ENCODE measurements around the gene CTXN2. TPM values are rescaled to one million over a fixed set of nuclear protein-coding genes. Genes with fewer than 3 reads are reported as not detected.

The CTXN2 gene
- total RNA-seq, 1 donor from 2014 or later: not detected

GRCh38 chr15:48182749-48183148 is 8.7 kb upstream of the CTXN2 start:
- DNase-seq (ENCODE audit: extremely low spot score, unreplicated experiment): no peak
- no peaks in the 10 kb centered on the region for H3K9me3 Mint-ChIP-seq
- no peaks in the 10 kb centered on the region for H3K36me3 Mint-ChIP-seq
- TF ChIP-seq CTCF (conservative IDR thresholded peaks at IDR 0.05): no peak
- no peak overlapping the region for H3K4me3 Mint-ChIP-seq
- H3K27me3 Mint-ChIP-seq: no peaks in the 10 kb centered on the region
- no peak overlapping the region for H3K27ac Mint-ChIP-seq
- H3K4me1 Mint-ChIP-seq (ENCODE audit: unreplicated experiment): no peaks in the 10 kb centered on the region

GRCh38 chr15:48185529-48185928 is 5.9 kb upstream of the CTXN2 start:
- DNase-seq (ENCODE audit: extremely low spot score, unreplicated experiment): no peak
- Mint-ChIP-seq H3K4me1 (ENCODE audit: unreplicated experiment) (no peaks in the 10 kb centered on the region), H3K36me3 (no peaks in the 10 kb centered on the region), H3K9me3 (no peaks in the 10 kb centered on the region), H3K27me3 (no peaks in the 10 kb centered on the region), H3K27ac (no peak overlapping the region), H3K4me3 (no peak overlapping the region)
- TF ChIP-seq CTCF (conservative IDR thresholded peaks at IDR 0.05): no peak

GRCh38 chr15:48186271-48186670 is 5.2 kb upstream of the CTXN2 start:
- no peak overlapping the region for H3K4me3 Mint-ChIP-seq
- TF ChIP-seq CTCF (conservative IDR thresholded peaks at IDR 0.05): no peak
- H3K27me3 Mint-ChIP-seq: peaks cover 5% of the 10 kb centered on the region

GRCh38 chr15:48190932-48191573 is 412 bp upstream of the CTXN2 start:
- no peaks in the 10 kb centered on the region for H3K9me3 Mint-ChIP-seq
- H3K27me3 Mint-ChIP-seq: peaks cover 9% of the 10 kb centered on the region
- no peak overlapping the region for H3K27ac Mint-ChIP-seq

More at GRCh38 chr15:48186271-48186670, 5.2 kb upstream of the CTXN2 start:
- DNase-seq (ENCODE audit: extremely low spot score, unreplicated experiment): no peak
- Mint-ChIP-seq H3K9me3 (no peaks in the 10 kb centered on the region), H3K4me1 (ENCODE audit: unreplicated experiment) (peaks cover 4% of the 10 kb centered on the region), H3K36me3 (no peaks in the 10 kb centered on the region), H3K27ac (no peak overlapping the region)

GRCh38 chr15:48202068-48202467 is 10.6 kb downstream of the CTXN2 start:
- no peak for DNase-seq (ENCODE audit: extremely low spot score, unreplicated experiment)
- Mint-ChIP-seq H3K27me3 (peaks cover 4% of the 10 kb centered on the region), H3K4me1 (ENCODE audit: unreplicated experiment) (no peaks in the 10 kb centered on the region), H3K27ac (no peak overlapping the region), H3K36me3 (no peaks in the 10 kb centered on the region), H3K4me3 (no peak overlapping the region), H3K9me3 (no peaks in the 10 kb centered on the region)
- TF ChIP-seq CTCF (conservative IDR thresholded peaks at IDR 0.05): no peak

More at GRCh38 chr15:48190932-48191573, 412 bp upstream of the CTXN2 start:
- peak; percentile 86 for DNase-seq (ENCODE audit: extremely low spot score, unreplicated experiment)
- peaks cover 4% of the 10 kb centered on the region for H3K4me1 Mint-ChIP-seq (ENCODE audit: unreplicated experiment)
- H3K4me3 Mint-ChIP-seq: peak overlapping the region; percentile 73
- no peaks in the 10 kb centered on the region for H3K36me3 Mint-ChIP-seq
- no peak for TF ChIP-seq CTCF (conservative IDR thresholded peaks at IDR 0.05)
